IMR-90 (cell line): ENCODE measurements around the gene BCO2. TPM values are rescaled to one million over a fixed set of nuclear protein-coding genes. Genes with fewer than 3 reads are reported as not detected.

Experiments
- ATAC-seq: fragments of 200-7000 bp; cut with Tn5 transposase; 2 replicates; pipeline ENCODE4 v1.9.1; 2020; ENCODE audit warnings: low read depth, mild to moderate bottlenecking, moderate library complexity
- BruUV-seq: library from RNA; stranded (reverse); fragments of 400-500 nt; replicated peaks from 2 replicates; lab custom pipeline; 2021; lab: Mats Ljungman, UMichigan
- CTCF ChIA-PET: fragments of 300-600 bp; formaldehyde crosslinking; extraction: SDS; loops from one replicate; lab custom pipeline; 2021; ENCODE audit warnings: antibody characterized with exemption; lab: Yijun Ruan, JAX
- POLR2A ChIA-PET: fragments of 300-600 bp; sonication (Branson Sonifier 250); formaldehyde crosslinking; loops from one replicate; lab custom pipeline; 2022; ENCODE audit warnings: antibody characterized with exemption; ENCODE audit not compliant: unreplicated experiment; lab: Charles Lee
- DNase-seq: peaks from one replicate; pipeline ENCODE4 v3.0.0; 2013
- H2AFZ ChIP-seq: replicated peaks from 2 replicates; pipeline ENCODE3; 2013; ENCODE audit warnings: low read length, mild to moderate bottlenecking; ENCODE audit not compliant: poor library complexity
- H2AK5ac ChIP-seq: 2 replicates; pipeline ENCODE4 v1.6.1; 2013; ENCODE audit warnings: low read depth, low read length, inconsistent platforms
- H2AK9ac ChIP-seq: replicated peaks from 2 replicates; pipeline ENCODE3; 2013; ENCODE audit warnings: mild to moderate bottlenecking, low read depth, low read length, moderate library complexity; ENCODE audit not compliant: poor library complexity
- H2BK120ac ChIP-seq: 2 replicates; pipeline ENCODE4 v1.6.1; 2013; ENCODE audit warnings: low read depth, low read length, inconsistent platforms
- H2BK15ac ChIP-seq: 3 replicates; pipeline ENCODE4 v1.6.1; 2013; ENCODE audit warnings: low read depth, low read length, inconsistent platforms
- H2BK20ac ChIP-seq: 2 replicates; pipeline ENCODE4 v1.6.1; 2013; ENCODE audit warnings: low read depth, mild to moderate bottlenecking, inconsistent platforms, low read length, moderate library complexity
- H2BK5ac ChIP-seq: 2 replicates; pipeline ENCODE4 v1.6.1; 2013; ENCODE audit warnings: mild to moderate bottlenecking, low read depth, low read length, inconsistent platforms; ENCODE audit not compliant: poor library complexity, severe bottlenecking
- H3K14ac ChIP-seq: replicated peaks from 2 replicates; pipeline ENCODE4 v1.6.1; 2013; ENCODE audit warnings: low read depth, low read length, inconsistent platforms
- H3K18ac ChIP-seq: 2 replicates; pipeline ENCODE4 v1.6.1; 2013; ENCODE audit warnings: low read depth, low read length, control low read depth
- H3K23ac ChIP-seq: 2 replicates; pipeline ENCODE4 v1.6.1; 2013; ENCODE audit warnings: low read depth, low read length, inconsistent platforms
- H3K27ac ChIP-seq: 2 replicates; pipeline ENCODE4 v1.5.1; 2013; ENCODE audit warnings: mild to moderate bottlenecking, control low read depth, low read length; ENCODE audit not compliant: insufficient read depth
- H3K27me3 ChIP-seq: 2 replicates; pipeline ENCODE4 v1.6.1; 2013; ENCODE audit warnings: low read length; ENCODE audit not compliant: control insufficient read depth, insufficient read depth
- H3K36me3 ChIP-seq: 2 replicates; pipeline ENCODE4 v1.6.1; 2013; ENCODE audit warnings: low read length, mixed read lengths; ENCODE audit not compliant: control insufficient read depth, insufficient read depth
- H3K4ac ChIP-seq: 2 replicates; pipeline ENCODE4 v1.6.1; 2013; ENCODE audit warnings: low read depth, low read length, inconsistent platforms
- H3K4me1 ChIP-seq: 2 replicates; pipeline ENCODE4 v1.6.1; 2013; ENCODE audit warnings: low read length, mixed read lengths; ENCODE audit not compliant: control insufficient read depth, insufficient read depth
- H3K4me2 ChIP-seq: 2 replicates; pipeline ENCODE4 v1.6.1; 2013; ENCODE audit warnings: low read depth, mild to moderate bottlenecking, control low read depth, low read length, moderate library complexity
- H3K4me3 ChIP-seq: 2 replicates; pipeline ENCODE4 v1.5.1; 2013; ENCODE audit warnings: low read depth, mild to moderate bottlenecking, control low read depth, low read length, moderate library complexity; ENCODE audit not compliant: insufficient read depth
- H3K56ac ChIP-seq: 2 replicates; pipeline ENCODE4 v1.6.1; 2013; ENCODE audit warnings: low read length, inconsistent platforms; ENCODE audit not compliant: insufficient read depth; ENCODE audit errors: extremely low read depth
- H3K79me1 ChIP-seq, 2 experiments: 2 replicates each; pipeline ENCODE4 v1.6.1; 2013; ENCODE audit warnings: low read length in 2 of 2, inconsistent platforms in 1 of 2, low read depth in 1 of 2
- H3K9ac ChIP-seq: 2 replicates; pipeline ENCODE4 v1.6.1; 2013; ENCODE audit warnings: low read depth, low read length, control low read depth
- H3K9me1 ChIP-seq: 2 replicates; pipeline ENCODE4 v1.6.1; 2013; ENCODE audit warnings: low read length, inconsistent platforms; ENCODE audit not compliant: insufficient read depth
- H3K9me3 ChIP-seq: 2 replicates; pipeline ENCODE4 v1.6.1; 2013; ENCODE audit warnings: low read length; ENCODE audit not compliant: control insufficient read depth, insufficient read depth
- H4K20me1 ChIP-seq: 2 replicates; pipeline ENCODE4 v1.6.1; 2013; ENCODE audit warnings: low read length, inconsistent platforms; ENCODE audit not compliant: insufficient read depth
- H4K5ac ChIP-seq: 2 replicates; pipeline ENCODE4 v1.6.1; 2013; ENCODE audit warnings: mild to moderate bottlenecking, low read depth, low read length, control low read depth
- H4K8ac ChIP-seq, 2 experiments: 2 replicates each; pipeline ENCODE4 v1.6.1; 2013; ENCODE audit warnings: low read depth in 2 of 2, low read length in 2 of 2, control low read depth in 1 of 2, inconsistent platforms in 1 of 2
- H4K91ac ChIP-seq: 2 replicates; pipeline ENCODE4 v1.6.1; 2013; ENCODE audit warnings: low read depth, low read length, inconsistent platforms; ENCODE audit not compliant: insufficient read depth
- BHLHE40 ChIP-seq: fragments of 150-350 bp; IDR thresholded peaks from 2 replicates; pipeline ENCODE4 v1.6.1; 2016; ENCODE audit warnings: mild to moderate bottlenecking, low read depth, low read length
- FOS ChIP-seq: fragments of 150-350 bp; IDR thresholded peaks from 2 replicates; pipeline ENCODE4 v1.6.1; 2016; ENCODE audit warnings: low read depth, low read length
- MAFK ChIP-seq: IDR thresholded peaks from 2 replicates; pipeline ENCODE4 v1.6.1; 2012; ENCODE audit warnings: low read depth, low read length, improper control_type of control experiment
- MXI1 ChIP-seq: IDR thresholded peaks from 2 replicates; pipeline ENCODE4 v1.6.1; 2012; ENCODE audit warnings: low read depth, mild to moderate bottlenecking, low read length, moderate library complexity, borderline replicate concordance
- NFE2L2 ChIP-seq: fragments of 150-350 bp; IDR thresholded peaks from 2 replicates; pipeline ENCODE4 v1.6.1; 2016; ENCODE audit warnings: low read depth, mild to moderate bottlenecking, low read length
- SMC3 ChIP-seq: fragments of 150-350 bp; IDR thresholded peaks from 2 replicates; pipeline ENCODE4 v1.6.1; 2016; ENCODE audit warnings: low read depth, mild to moderate bottlenecking, antibody characterized with exemption, low read length, moderate library complexity
- WGBS, 2 experiments: methylation state at CpG; one replicate each; pipeline versions ENCODE4 v1.1.5 to v1.1.7; 2013; ENCODE audit warnings: missing lambda C conversion rate in 2 of 2; ENCODE audit not compliant: insufficient read length in 1 of 2; ENCODE audit errors: extremely low coverage in 2 of 2; 5-methylcytosine and 5-hydroxymethylcytosine counted together
- dilution Hi-C: fragments of 300-500 bp; cut with HindIII; formaldehyde crosslinking; loops from one replicate; pipeline ENCODE4 v1.14.3; 2018; ENCODE audit warnings: low sequenced_read_pairs; ENCODE audit not compliant: unreplicated experiment
- in situ Hi-C: fragments of 300-500 bp; cut with MboI; formaldehyde crosslinking; loops from 3 replicates; pipeline ENCODE4 v1.14.3; 2019; ENCODE audit warnings: low sequenced_read_pairs, inconsistent platforms, mixed read lengths
- intact Hi-C: fragments of 100-400 bp; cut with micrococcal nuclease; formaldehyde crosslinking; loops from 2 replicates; pipeline ENCODE4 v1.10.0; 2022
- microRNA-seq, 2 experiments: library from miRNA; stranded (forward) in 1 of 2; unstranded in 1 of 2; fragments of 10-50 nt in 1 of 2; fragments of <30 nt in 1 of 2; gene quantifications in 1 of 2; microRNA quantifications in 1 of 2; one replicate each; pipeline versions ENCODE3 to v1.1.0; 2013 to 2020; ENCODE audit not compliant: insufficient read depth in 1 of 2, insufficient read length in 1 of 2, unreplicated experiment in 1 of 2
- polyA plus RNA-seq, 3 experiments: library from polyadenylated mRNA; depleted of rRNA; stranded (reverse); fragments of >200 nt; gene quantifications; 2 replicates each; pipeline ENCODE4 v1.2.3, GENCODE V29; 2012; ENCODE audit warnings: low replicate concordance in 1 of 3
- small RNA-seq, 5 experiments: library from RNA; depleted of rRNA; stranded (forward); fragments of <200 nt; gene quantifications; one replicate each; pipeline ENCODE3, GENCODE V24; 2012
- total RNA-seq: library from RNA; depleted of rRNA; stranded (reverse); fragments of >200 nt; gene quantifications from 2 replicates; pipeline ENCODE4 v1.2.3, GENCODE V29; 2012; rRNA removed

BCO2 gene
- total and polyA plus RNA-seq, 2 of the 4 experiments (the other 2 are of a cell fraction) = 0.18 to 0.68 TPM

DNA sequence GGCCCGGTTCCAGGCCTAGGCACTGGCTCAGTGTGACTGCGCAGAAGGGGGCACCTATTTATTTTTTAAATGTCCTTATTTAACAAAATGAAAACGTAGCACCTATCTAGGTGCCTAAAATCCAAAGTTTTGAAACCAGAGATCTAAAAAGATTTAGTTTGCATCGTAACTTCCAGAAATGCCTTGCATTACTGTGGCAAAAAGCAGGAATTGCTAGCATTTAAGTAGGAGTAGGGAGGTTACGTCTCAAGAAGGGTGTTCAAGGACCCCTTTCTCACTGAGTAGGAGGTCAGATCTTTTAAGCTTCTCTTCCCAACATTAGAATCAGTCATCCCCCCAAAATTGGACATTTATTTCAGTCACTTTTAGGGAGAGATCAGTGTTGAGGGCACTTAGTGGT lies 93.1 kb downstream of the BCO2 start:
- H2AK9ac ChIP-seq = no peak overlapping the region
- H3K14ac ChIP-seq = no peak overlapping the region
- dilution Hi-C loops = no loop called here
- H2BK20ac ChIP-seq = no peak overlapping the region
- H3K27me3 ChIP-seq = no peaks in the 10 kb centered on the region
- no peaks in the 10 kb centered on the region for H4K20me1 ChIP-seq
- no peak overlapping the region for H3K4me2 ChIP-seq
- H3K23ac ChIP-seq = no peak overlapping the region
- H3K36me3 ChIP-seq = no peaks in the 10 kb centered on the region
- H3K4me1 ChIP-seq = peaks cover 12% of the 10 kb centered on the region
- peak overlapping the region; percentile 54; the same call in 1 of the 2 replicates for H3K18ac ChIP-seq
- intact Hi-C loops = no loop called here
- no peak overlapping the region for H3K27ac ChIP-seq
- in situ Hi-C loops = no loop called here
- no peak for ATAC-seq
- BruUV-seq = no TSS peak
- no peak overlapping the region for H3K56ac ChIP-seq
- no peaks in the 10 kb centered on the region for H3K79me1 ChIP-seq
- no peak overlapping the region for H3K4me3 ChIP-seq
- ChIA-PET POLR2A (interaction anchor here (0.7 kb wide), 1 partner anchor 38 kb away, joined by 8 read pairs; no protein-coding TSS in a partner anchor), CTCF (interaction anchor here (1.5 kb wide), 1 partner anchor 11 kb away, joined by 6 read pairs; no protein-coding TSS in a partner anchor)
- peak overlapping the region; percentile 42; the same call in 1 of the 2 replicates for H4K5ac ChIP-seq
- no peak for TF ChIP-seq MXI1
- no peak for TF ChIP-seq BHLHE40
- TF ChIP-seq NFE2L2 = no peak
- TF ChIP-seq MAFK = no peak
- no peak for TF ChIP-seq SMC3
- TF ChIP-seq FOS = no peak
- H3K9me1 ChIP-seq = 0 out of 2 replicates have a peak, but pooled peaks cover 6% of the 10 kb centered on the region
- no CpG with 5 or more reads among the region's 5 CpGs for WGBS, 2 experiments
- no peak for DNase-seq
- no peak overlapping the region for H3K4ac ChIP-seq
- H2AK5ac ChIP-seq = no peak overlapping the region
- no peak overlapping the region for H4K8ac ChIP-seq
- H2BK5ac ChIP-seq = no peak overlapping the region
- no peak overlapping the region for H2BK15ac ChIP-seq
- H3K9ac ChIP-seq = no peak overlapping the region
- H3K9me3 ChIP-seq = no peaks in the 10 kb centered on the region
- H2BK120ac ChIP-seq = no peak overlapping the region
- H4K91ac ChIP-seq = no peak overlapping the region; the same call in 1 of the 2 replicates
- H2AFZ ChIP-seq = no peak overlapping the region

Small RNAs within 50 kb of the gene (microRNA-seq; reads per million reads assigned to microRNA genes)
- gene MRPS36P4 (ENCODE audit: insufficient read depth, insufficient read length) = not detected

Small RNAs within 50 kb of the gene (small RNA-seq; reads per million reads assigned to genes)
- gene MRPS36P4 = 0 reads per million in 5 experiments

Other genes with a start within 250 kb of the BCO2 start
- 10.4 and 11.1 TPM in 2 replicates for gene DIXDC1, start 238.2 kb upstream of the BCO2 start, total RNA-seq
- gene DIXDC1, start 238.2 kb upstream of the BCO2 start, polyA plus RNA-seq (2012; rRNA removed) = 5.3 and 5.9 TPM in 2 replicates
- 27.2 and 33.1 TPM in 2 replicates for gene DLAT, start 150.1 kb upstream of the BCO2 start, total RNA-seq
- 15.3 and 15.5 TPM in 2 replicates for gene DLAT, start 150.1 kb upstream of the BCO2 start, polyA plus RNA-seq (2012; rRNA removed)
- 1.1 and 2.2 TPM in 2 replicates for gene PIH1D2, start 101.5 kb upstream of the BCO2 start, total RNA-seq
- gene PIH1D2, start 101.5 kb upstream of the BCO2 start, polyA plus RNA-seq (2012; rRNA removed) = 0.89 and 1.1 TPM in 2 replicates
- gene NKAPD1, start 101.2 kb upstream of the BCO2 start, total RNA-seq = 17.2 and 24.4 TPM in 2 replicates
- gene NKAPD1, start 101.2 kb upstream of the BCO2 start, polyA plus RNA-seq (2012; rRNA removed) = 7.1 and 8.4 TPM in 2 replicates
- gene TIMM8B, start 88.8 kb upstream of the BCO2 start, total RNA-seq = 35.5 and 48.9 TPM in 2 replicates
- 103 and 119 TPM in 2 replicates for gene TIMM8B, start 88.8 kb upstream of the BCO2 start, polyA plus RNA-seq (2012; rRNA removed)
- 83.2 and 130 TPM in 2 replicates for gene SDHD, start 88.6 kb upstream of the BCO2 start, total RNA-seq
- gene SDHD, start 88.6 kb upstream of the BCO2 start, polyA plus RNA-seq (2012; rRNA removed) = 165 and 166 TPM in 2 replicates
- gene IL18, start 11.4 kb upstream of the BCO2 start, total RNA-seq = 0.54 and 0.83 TPM in 2 replicates
- 0.89 and 0.96 TPM in 2 replicates for gene IL18, start 11.4 kb upstream of the BCO2 start, polyA plus RNA-seq (2012; rRNA removed)
- not detected in 2 replicates for gene TEX12, start 8.1 kb upstream of the BCO2 start, total RNA-seq
- gene TEX12, start 8.1 kb upstream of the BCO2 start, polyA plus RNA-seq (2012; rRNA removed) = 0.12 TPM in 1 of 2 replicates, not detected in the other
- 21.0 and 63.6 TPM in 2 replicates for gene PTS, start 50.9 kb downstream of the BCO2 start, total RNA-seq
- gene PTS, start 50.9 kb downstream of the BCO2 start, polyA plus RNA-seq (2012; rRNA removed) = 50.7 and 51.8 TPM in 2 replicates
- gene PLET1, start 85.3 kb downstream of the BCO2 start, total RNA-seq = not detected in 2 replicates
- not detected in 2 replicates for gene PLET1, start 85.3 kb downstream of the BCO2 start, polyA plus RNA-seq (2012; rRNA removed)